NCI-H1092 treated with DMSO at 0.1 percent for 48 hours (cell line): Measurements from ENCODE around the gene RADIL.

ENCODE experiments used
- DNase-seq: peaks from one replicate; lab custom pipeline; 2025; lab: John Stamatoyannopoulos, UW

Gene RADIL

GRCh38 chr7:4882169-4883032, 1.1 kb downstream of the RADIL start:
- DNase-seq: peak; percentile 30

DNA sequence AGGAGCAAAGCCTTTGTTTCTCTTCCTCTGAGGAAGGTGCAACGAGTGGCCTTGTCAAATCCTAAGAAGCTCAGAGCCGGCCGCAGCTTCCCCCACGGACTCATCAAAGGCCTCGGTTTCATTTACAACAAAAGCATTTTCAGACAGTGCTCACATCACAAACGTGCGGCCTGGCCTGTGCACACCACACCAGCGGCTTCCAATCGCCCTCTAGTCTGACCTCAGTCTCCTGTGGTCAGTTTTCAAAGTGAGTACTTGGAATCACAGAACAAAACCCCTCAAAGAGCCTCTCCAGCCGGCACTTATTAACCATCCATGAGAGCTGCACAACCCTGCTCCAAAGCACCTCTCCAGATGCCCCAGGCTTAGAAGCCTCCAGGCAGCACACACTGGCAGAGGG, 3.3 kb downstream of the RADIL start:
- DNase-seq: no peak

DNA sequence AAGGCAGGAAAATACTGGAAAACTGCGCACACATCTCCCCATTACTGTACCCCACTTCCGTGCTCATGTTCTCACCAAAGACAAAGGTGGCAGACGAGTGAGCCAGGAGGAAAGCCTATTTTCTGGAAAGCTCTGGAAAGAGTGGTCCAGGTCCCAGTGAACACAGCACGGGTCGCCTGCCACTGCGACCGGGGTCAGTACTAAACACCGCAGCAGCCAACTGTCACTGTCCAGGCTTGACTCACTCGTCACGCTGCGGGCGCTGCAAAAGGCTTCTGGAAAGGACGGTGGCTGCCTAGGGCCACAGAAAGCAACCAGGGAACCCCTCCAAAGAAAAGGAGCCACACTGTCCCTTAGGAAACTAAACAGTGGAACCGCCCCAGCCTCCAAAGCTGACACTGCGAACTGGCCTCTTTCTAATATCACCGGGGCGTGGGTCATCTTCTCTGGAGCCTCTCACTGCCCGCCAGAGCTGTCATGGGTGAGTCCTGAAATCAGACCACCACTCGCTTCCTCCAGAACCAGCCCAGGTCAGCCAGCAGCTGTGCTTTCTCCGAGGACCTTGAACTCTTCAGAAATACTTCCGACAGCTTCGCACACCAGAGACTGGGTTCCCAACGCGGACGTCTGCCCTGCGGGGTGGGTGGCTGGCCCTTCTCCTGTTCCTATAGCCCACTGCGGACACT, 4.0 kb downstream of the RADIL start:
- no peak for DNase-seq

- DNase-seq: no peak
These were observed 4.9 kb downstream of the RADIL start for GRCh38 chr7:4878336-4879335.

GRCh38 chr7:4876586-4876985, 6.9 kb downstream of the RADIL start:
- no peak for DNase-seq

- DNase-seq: no peak
These were observed 8.1 kb downstream of the RADIL start for GRCh38 chr7:4875391-4875790.

DNA sequence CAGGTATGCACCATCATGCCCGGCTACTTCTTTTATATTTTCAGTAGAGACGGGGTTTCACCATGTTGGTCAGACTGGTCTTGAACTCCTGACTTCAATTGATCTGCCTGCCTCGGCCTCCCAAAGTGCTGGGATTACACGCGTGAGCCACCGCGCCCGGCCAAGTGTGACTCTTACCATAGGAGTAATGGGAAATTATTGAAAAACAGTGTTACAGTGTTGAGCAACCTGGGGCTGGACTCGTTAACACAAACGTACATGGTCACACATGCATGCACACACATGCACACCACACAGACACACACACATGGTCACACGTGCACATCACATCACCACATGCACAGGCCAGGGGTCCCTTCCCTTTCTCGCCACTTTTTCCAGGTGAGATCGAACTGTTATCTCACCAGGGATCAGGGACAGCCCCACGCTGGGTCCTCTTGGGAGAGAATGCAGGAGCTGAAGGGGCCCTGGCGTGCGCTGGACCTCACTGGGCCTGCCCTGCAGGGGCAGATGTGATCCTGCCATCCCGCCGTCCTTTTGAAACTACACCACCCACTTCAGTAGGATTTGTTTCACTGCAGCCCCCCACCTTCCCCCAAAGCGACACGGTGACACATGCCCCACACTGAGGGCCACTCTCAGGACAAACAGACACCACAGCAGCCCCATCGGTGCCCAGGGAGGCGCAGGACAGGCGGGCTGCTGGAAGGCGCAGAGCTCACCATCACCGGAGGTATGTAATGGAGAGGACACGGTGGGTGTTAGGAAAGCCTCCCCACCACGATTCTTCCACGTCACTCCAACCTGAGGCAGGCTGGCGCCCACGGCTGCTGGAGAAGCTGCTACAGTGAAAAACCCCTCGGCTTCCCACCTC, 10.2 kb downstream of the RADIL start:
- DNase-seq: no peak

DNA sequence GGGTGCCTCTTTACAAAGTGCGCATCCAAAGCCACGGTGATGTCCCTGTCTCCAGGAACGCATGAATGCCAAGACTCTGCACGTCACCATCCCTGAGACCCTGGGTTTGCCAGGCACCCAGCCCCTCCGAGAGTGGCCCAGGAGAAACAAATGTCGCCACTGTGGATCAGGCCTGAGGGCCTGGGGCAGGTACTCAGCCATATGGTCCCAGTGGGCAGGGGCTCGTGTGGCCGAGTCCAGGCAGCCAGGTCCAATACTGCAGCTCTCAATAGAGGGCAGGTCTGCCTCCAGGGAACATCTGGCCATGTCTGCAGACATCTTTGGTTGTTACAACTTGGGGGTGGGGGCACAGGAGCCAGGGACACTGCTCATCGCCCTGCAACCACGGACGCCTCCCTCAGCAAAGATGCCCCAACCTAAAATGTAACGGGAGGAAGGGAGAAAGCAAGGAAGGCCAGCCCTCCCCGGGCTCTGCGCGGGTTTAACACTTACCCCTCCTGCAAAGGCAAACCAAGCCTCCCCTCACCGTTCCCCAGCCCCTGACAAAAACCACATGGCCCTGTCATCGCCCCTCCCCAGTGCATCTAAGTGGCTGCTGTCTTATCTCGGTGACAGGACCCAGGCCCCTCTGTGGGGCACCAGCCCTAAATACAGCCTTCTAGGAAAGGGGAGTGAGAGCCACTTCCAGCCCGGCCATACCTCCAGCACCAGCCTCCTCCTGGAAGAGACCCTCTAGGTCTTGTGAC, 11.4 kb downstream of the RADIL start:
- DNase-seq: no peak

GRCh38 chr7:4871056-4871680, 12.3 kb downstream of the RADIL start:
- DNase-seq: no peak

DNA sequence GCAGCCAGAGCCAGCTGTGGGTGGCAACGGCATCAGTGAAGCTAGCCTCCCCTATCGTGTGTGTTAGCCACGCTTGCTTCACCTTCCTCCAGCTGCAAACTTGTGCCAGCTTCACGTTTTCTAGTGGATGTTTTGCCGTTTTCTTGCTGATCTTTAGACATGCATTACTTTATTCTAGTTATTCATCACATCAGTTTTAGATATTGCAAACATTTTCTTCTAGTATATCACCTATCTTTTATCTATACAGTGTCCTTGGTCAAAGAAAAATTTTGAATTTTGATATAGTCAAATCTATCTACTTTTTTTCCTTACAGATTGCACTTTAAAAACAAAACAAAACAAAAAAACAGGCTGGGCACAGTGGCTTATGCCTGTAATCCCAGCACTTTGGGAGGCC, 15.0 kb downstream of the RADIL start:
- no peak for DNase-seq

DNA sequence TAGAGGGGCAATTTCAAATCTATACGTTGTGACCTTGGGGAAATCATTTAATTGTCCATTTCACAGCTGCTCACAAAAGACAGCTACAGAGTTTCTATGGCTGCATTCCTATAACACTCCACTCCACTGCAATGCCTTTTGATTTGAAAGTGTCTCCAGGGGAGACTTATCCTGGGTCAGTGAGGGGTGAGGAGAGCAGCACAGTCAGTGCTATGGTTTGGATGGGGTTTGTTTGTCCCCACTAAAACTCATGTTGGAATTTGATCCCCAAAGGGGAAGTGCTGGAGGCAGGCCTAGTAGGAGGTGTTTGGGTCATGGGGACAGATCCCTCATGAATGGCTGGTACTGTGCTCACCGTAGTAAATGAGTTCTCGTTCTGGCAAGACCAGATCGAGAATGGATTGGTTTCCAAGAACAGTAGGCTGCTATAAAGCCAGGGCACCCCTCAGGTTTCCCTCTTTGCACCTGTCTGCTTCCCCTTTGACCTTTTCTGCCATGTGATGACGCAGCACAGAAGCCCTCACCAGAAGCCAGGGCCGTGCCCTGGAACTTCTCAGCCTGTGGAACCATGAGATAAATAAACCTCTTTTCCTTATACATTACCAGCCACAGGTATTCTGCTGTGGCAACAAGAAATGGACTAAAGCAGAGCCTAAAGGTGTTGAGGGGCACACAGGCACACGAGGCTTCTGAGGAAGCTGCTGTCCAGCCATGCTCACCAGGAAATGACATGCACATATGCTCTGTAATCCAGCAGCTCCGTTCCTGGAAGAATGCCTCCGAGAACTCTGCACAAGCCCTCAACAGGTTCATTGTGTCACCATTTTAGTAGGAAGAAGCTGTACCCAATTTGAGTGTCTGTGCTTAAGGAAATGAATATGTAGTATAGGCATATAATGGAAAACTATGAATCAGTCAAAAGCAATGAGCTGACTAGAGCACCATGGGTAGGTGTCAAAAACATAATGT, 16.7 kb downstream of the RADIL start:
- no peak for DNase-seq

DNA sequence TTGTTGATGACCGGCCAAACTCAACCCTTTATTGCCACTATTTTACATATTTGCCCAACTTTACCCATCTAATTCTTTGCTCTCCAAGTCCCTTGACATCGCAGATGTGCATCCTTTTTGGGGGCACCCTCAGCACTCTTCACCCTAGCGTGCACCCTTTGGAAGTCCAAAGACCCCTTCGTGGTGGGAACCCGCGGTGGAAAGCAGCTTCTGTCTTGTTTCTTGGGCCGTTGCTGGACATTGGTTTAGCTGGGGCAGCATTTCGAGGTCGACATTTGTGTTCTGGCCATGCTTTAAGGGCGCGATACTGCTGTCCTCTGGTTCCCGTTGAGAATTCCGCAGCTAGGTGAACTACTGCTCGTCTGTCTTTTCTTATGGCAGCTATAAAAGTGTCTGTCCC, 21.4 kb downstream of the RADIL start:
- DNase-seq: no peak

- DNase-seq: no peak
These were observed 21.8 kb downstream of the RADIL start, which contains the start of gene PAPOLB for GRCh38 chr7:4861673-4862072. Gene PAPOLB (minus strand): TSS chr7:4862030. CDS start chr7:4861810, 220 bp downstream.

- DNase-seq: no peak
These were observed 22.3 kb downstream of the RADIL start for GRCh38 chr7:4861227-4861626.

DNA sequence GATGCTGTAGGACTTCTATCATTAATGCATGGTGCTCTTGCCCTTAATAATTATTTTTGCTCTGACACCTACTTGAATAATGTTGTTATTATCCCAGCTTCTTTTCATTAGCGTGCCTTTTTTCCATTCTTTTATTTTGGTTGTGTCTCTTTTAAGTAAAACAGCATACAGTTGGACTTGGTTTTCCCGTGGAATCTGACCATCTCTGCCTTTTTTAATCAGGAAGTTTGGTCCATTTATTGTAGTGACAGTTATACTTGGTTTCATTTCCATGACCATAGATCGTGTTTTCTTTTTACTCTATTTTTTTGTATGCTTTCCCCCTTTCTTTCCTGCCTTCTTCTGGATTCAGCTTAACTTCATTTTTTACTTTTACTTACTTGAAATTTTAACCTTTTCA, 26.3 kb downstream of the RADIL start:
- no peak for DNase-seq

DNA sequence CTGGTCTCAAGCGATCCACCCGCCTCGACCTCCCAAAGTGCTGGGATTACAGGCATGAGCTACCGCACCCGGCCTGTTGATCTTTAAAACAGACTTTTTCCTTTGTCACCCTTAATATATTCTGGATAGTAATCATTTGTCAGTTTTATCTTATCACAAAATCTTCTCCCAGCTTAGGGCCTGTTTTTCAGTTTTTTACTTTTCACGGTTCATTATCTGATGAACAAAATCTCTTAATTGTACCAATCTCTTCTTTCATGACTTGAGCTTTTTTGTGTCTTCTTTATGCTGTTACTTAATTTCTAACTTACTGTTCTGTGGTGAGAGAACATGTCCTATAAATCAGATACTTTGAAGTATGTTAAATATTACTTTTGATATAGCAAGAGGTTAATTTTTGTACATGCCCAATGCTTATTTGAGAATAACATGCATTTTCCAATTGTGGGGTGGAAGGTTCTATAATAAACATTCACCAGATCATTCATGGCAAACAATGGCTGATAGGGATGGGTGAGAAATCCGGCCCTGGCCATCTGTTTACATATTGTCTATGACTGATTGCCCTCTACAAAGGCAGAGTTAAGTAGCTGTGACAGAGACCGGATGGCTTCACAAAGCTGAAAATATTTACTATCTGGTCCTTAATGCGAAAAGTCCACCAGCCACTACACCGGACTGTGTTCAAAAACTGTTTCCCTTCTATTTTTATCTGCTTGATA, 27.0 kb downstream of the RADIL start:
- no peak for DNase-seq

DNA sequence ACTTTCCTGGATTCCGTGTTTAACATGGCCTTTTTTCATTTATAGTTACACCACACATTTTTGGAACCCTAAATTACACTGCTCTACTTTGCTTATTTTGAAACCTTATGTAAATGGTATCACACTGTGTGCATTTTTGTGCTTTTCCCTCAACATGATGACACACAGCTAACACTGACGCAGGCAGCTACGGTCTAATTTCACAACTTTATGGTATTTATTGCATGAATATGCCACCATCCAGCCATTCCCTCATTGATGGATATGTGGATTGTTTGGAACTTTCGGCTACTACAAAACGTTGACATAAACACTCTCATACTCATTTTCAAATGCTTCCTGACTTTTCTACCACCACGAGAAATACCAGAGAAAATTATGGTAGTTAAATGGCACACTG, 28.6 kb downstream of the RADIL start:
- no peak for DNase-seq
